Ascending aorta (tissue), 2 donors: ENCODE data around the gene ARSG. TPM values are rescaled to one million over a fixed set of nuclear protein-coding genes. Genes with fewer than 3 reads are reported as not detected.

Source experiments
- DNase-seq, 2 donors: peaks; one replicate each; pipeline ENCODE4 v3.0.0-alpha.2; 2019; ENCODE audit warnings: low spot score in 2 of 2
- H3K27ac ChIP-seq, 2 donors: fragments of 200-600 bp; sonication (generic); one replicate each; pipeline ENCODE4 v1.5.1; 2016 to 2017; ENCODE audit warnings: mild to moderate bottlenecking in 1 of 2
- H3K27me3 ChIP-seq: fragments of 200-600 bp; sonication (generic); one replicate; pipeline ENCODE4 v1.5.1; 2017
- H3K36me3 ChIP-seq, 2 donors: fragments of 200-600 bp; sonication (generic); one replicate each; pipeline ENCODE4 v1.5.1; 2016
- H3K4me1 ChIP-seq, 2 donors: fragments of 200-600 bp; sonication (generic); one replicate each; pipeline ENCODE4 v1.5.1; 2016 to 2017; ENCODE audit warnings: mild to moderate bottlenecking in 1 of 2
- H3K4me3 ChIP-seq, 2 donors: fragments of 200-600 bp; sonication (generic); one replicate each; pipeline ENCODE4 v1.5.1; 2016 to 2017; ENCODE audit warnings: mild to moderate bottlenecking in 1 of 2
- H3K9me3 ChIP-seq, 2 donors: fragments of 200-600 bp; sonication (generic); one replicate each; pipeline ENCODE4 v1.5.1; 2016
- intact Hi-C: fragments of 100-400 bp; cut with DNase I; formaldehyde crosslinking; loops from one replicate; pipeline ENCODE4 v1.15.1; 2023
- total RNA-seq: library from RNA; depleted of rRNA; stranded (reverse); fragments of >200 nt; gene quantifications from one replicate; pipeline ENCODE4 v1.1.0, GENCODE V29; 2016
- TF ChIP-seq, protein P1 (sequence below), 3 experiments: fragments of 200-600 bp in 2 of 3; fragments of 450-650 bp in 1 of 3; sonication (generic) in 2 of 3; IDR thresholded peaks; one replicate each; pipeline ENCODE4 v1.5.1; 2016 to 2019; ENCODE audit warnings: antibody characterized with exemption in 3 of 3, mild to moderate bottlenecking in 1 of 3, moderate library complexity in 1 of 3

The ARSG gene
- total RNA-seq, 1 donor from 2014 or later, result 7.3 TPM

DNA sequence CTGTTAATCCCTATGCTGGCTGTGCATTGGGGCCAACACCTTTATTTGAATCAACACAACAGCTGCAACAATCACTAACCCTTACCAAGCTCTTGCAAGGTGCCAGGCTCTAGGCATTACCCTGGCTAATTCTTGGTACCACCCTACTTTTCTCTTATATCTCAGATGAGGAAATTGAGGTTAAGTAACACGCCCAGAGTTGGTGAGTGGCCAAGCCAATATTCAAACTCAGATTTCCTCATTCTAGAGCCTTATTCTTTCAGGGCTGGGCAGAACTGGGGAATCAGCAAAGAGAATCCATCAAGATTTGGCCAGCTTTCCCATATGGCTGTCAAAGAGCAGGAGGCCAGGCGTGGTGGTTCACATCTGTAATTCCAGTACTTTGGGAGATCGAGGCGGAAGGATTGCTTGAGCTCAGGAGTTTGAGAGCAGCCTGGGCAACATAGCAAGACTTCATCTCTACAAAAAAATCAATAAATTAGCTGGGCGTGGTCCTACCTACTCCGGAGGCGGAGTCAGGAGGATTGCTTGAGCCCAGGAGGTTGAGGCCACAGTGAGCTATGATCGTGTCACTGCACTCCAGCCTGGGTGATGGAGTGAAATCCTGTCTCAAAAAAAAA, 23.7 kb downstream of the ARSG start:
- DNase-seq, result no peak
- intact Hi-C loops, result no loop called here
- Histone ChIP-seq H3K4me1 (no peaks in the 10 kb centered on the region), H3K27me3 (no peaks in the 10 kb centered on the region), H3K27ac (no peak overlapping the region), H3K9me3 (no peaks in the 10 kb centered on the region), H3K36me3 (no peaks in the 10 kb centered on the region), H3K4me3 (no peak overlapping the region)
- TF ChIP-seq, protein P1, sequence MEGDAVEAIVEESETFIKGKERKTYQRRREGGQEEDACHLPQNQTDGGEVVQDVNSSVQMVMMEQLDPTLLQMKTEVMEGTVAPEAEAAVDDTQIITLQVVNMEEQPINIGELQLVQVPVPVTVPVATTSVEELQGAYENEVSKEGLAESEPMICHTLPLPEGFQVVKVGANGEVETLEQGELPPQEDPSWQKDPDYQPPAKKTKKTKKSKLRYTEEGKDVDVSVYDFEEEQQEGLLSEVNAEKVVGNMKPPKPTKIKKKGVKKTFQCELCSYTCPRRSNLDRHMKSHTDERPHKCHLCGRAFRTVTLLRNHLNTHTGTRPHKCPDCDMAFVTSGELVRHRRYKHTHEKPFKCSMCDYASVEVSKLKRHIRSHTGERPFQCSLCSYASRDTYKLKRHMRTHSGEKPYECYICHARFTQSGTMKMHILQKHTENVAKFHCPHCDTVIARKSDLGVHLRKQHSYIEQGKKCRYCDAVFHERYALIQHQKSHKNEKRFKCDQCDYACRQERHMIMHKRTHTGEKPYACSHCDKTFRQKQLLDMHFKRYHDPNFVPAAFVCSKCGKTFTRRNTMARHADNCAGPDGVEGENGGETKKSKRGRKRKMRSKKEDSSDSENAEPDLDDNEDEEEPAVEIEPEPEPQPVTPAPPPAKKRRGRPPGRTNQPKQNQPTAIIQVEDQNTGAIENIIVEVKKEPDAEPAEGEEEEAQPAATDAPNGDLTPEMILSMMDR (IDR thresholded peaks at IDR 0.05), result no peak

DNA sequence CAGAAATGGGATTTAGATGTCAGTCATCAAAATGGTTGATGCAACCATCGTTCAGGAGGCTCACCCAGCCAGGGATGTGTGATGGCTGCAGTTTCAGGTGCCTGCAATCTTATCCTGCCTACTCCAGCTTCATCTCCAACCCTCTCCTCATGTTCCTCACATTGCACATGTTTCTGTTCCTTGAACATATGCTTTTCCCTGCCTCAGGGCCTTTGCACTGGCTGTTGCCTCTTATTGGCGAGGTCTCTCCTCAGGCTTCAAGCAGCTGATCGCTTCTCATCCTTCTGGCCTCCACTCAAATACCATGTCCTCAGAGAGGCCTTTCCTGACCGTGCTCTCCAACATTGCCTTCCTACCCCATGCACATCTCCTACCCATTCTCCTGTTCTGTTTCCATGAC, 24.6 kb downstream of the ARSG start:
- Histone ChIP-seq H3K4me3 (no peak overlapping the region), H3K27me3 (no peaks in the 10 kb centered on the region)
- no peak for DNase-seq

DNA sequence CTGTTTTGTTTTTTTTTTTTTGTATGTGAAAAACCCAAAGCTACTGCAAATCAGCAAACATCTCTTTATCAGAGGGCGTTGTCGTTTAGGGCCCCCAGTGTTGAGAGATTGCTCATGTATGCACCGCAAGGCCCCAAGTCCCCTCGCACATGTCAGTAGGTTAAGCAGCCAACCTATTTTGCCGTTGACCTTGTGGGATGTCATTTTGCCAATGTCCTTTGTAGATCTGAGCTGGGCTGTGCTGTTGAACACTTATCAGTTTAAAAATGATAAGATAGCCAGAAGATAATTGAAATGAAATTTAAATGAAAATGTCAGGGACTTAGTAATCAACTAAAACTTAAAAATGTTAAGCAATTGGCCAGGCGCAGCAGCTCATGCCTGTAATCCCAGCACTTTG, 26.2 kb downstream of the ARSG start:
- no peak for DNase-seq
- intact Hi-C loops, result no loop called here
- H3K9me3 ChIP-seq, result no peaks in the 10 kb centered on the region
- TF ChIP-seq, protein P1 (IDR thresholded peaks at IDR 0.05), result no peak
- H3K36me3 ChIP-seq, result no peaks in the 10 kb centered on the region
- no peaks in the 10 kb centered on the region for H3K4me1 ChIP-seq
- H3K27ac ChIP-seq, result no peak overlapping the region
- H3K4me3 ChIP-seq, result no peak overlapping the region
- H3K27me3 ChIP-seq, result no peaks in the 10 kb centered on the region

More for the DNA sequence above, 24.6 kb downstream of the ARSG start:
- intact Hi-C loops, result no loop called here
- H3K9me3 ChIP-seq, result no peaks in the 10 kb centered on the region
- H3K27ac ChIP-seq, result no peak overlapping the region
- H3K36me3 ChIP-seq, result no peaks in the 10 kb centered on the region
- no peaks in the 10 kb centered on the region for H3K4me1 ChIP-seq
- TF ChIP-seq, protein P1 (IDR thresholded peaks at IDR 0.05), result no peak

DNA sequence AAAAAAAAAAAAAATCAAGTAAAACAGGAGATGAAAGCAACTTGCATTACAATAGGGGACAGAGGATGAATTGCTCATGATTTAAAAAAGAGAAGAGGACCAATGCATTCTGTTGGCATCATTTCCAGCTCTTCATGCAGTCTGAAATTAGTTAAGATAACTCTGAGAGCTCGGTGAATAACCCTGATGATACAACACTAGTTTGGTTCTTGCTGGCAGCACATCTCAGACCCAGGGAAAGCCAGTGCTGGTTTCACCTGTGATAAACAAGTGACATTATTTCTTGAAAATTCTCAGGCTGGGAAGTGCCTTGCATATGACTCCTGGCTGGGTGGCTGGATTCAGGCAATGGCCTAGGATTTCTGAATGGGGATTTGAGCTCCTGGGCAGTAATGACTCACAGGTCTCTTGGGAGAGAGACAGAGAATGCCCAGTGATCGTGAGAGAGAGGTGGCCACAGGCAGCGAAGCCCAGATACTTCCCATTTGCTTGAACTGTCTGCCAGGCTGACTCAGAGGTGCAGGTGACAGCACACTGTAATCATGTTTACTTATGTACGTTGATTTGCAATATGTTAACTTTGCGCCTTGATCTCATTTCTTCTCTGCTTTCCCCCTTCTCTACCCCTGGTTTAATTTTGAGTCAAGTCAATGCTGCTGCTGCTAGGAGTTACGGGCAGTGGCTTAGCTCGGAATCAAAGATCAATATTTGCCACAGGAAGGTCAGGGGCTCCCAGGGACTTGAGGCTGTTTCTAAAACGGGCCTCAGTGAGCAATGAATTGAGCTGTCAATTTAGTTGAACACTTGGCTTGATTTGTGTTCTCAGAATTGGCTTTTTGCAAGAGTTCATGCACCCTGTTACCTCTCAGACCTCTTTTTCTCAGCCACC, 27.1 kb downstream of the ARSG start:
- Histone ChIP-seq H3K9me3 (no peaks in the 10 kb centered on the region), H3K27me3 (no peaks in the 10 kb centered on the region), H3K36me3 (no peaks in the 10 kb centered on the region), H3K4me1 (no peaks in the 10 kb centered on the region), H3K4me3 (no peak overlapping the region), H3K27ac (no peak overlapping the region)
- intact Hi-C loops, result no loop called here
- DNase-seq, result no peak
- TF ChIP-seq, protein P1 (IDR thresholded peaks at IDR 0.05), result no peak

DNA sequence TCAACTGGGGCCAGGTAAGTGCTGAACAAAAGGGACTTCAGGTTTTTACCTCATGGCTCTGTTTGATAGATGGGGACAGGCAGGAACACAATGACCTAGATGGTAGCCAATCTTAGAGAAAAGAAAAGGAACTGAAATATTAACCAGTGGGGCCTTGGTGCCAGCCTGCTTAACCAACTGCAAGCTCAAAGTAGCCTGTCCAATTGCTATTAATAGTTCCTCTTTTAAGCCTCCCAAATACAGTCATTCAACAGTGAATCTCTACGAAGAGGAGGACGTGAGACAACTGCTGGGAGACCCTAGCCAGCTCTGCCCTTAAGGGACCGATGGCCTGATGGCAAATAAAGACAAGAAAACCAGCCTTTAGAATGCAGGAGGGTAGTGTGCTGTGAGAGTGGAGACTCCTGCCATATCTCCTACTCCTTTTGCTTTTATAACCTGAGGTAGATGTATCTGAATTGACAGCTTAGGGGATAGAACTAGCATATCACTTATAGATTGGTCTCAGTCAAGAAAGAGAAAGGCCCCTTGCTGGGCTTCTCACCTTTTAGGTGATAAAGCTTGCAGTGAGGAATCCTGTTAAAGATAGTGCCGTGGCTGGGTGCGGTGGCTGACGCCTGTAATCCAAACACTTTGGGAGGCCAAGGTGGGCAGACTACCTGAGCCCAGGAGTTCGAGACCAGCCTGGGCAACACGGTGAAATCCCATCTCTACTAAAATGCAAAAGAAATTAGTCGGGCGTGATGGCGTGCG, 28.3 kb downstream of the ARSG start:
- TF ChIP-seq, protein P1 (IDR thresholded peaks at IDR 0.05), result no peak
- H3K27ac ChIP-seq, result no peak overlapping the region
- intact Hi-C loops, result no loop called here

More for the DNA sequence above, 28.3 kb downstream of the ARSG start:
- H3K4me3 ChIP-seq, result no peak overlapping the region
- no peak for DNase-seq
- no peaks in the 10 kb centered on the region for H3K27me3 ChIP-seq
- no peaks in the 10 kb centered on the region for H3K4me1 ChIP-seq
- H3K9me3 ChIP-seq, result no peaks in the 10 kb centered on the region
- H3K36me3 ChIP-seq, result no peaks in the 10 kb centered on the region
